ENCODE measurements around the gene AKAP17A. TPM values are rescaled to one million over a fixed set of nuclear protein-coding genes. Genes with fewer than 3 reads are reported as not detected.
"Not testable (repeated sequence)": the region's sequence is repeated elsewhere in the genome, so short reads cannot be mapped to it uniquely, and the experiment has no call there.

Gene AKAP17A
- total RNA-seq, 1 experiment from 2014 or later: 68.1 TPM

DNA sequence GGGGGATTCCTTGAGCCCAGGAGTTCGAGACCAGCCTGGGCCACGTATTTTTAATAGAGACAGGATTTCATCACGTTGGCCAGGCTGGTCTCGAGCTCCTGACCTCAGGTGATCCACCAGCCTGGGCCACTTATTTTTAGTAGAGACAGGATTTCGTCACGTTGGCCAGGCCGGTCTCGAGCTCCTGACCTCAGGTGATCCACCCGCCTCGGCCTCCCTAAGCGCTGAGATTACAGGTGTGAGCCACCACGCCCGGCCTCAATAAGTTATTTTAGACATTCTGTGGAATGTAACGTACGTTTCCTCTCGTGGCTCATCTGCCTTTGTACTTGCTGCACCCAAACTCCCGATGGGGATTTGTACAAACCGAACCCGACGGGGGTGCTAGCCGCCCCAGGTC, 32.3 kb downstream of the AKAP17A start:
- Mint-ChIP-seq H3K9me3 (no peaks in the 10 kb centered on the region), H3K4me3 (no peak overlapping the region), H3K27me3 (ENCODE audit: low read depth) (no peaks in the 10 kb centered on the region), H3K36me3 (no peaks in the 10 kb centered on the region), H3K27ac (peak overlapping the region; percentile 72; the same call in 1 of the 2 replicates), H3K4me1 (peaks cover 2% of the 10 kb centered on the region)
- ChIA-PET CTCF (no interaction called here), POLR2A (no interaction called here)
- TF ChIP-seq ERG (CRISPR knock-in tag; IDR thresholded peaks at IDR 0.05) (no peak), AFF4 (CRISPR knock-in tag; IDR thresholded peaks at IDR 0.05; ENCODE audit: borderline replicate concordance) (no peak), ZBTB43 (CRISPR knock-in tag; IDR thresholded peaks at IDR 0.05) (no peak)
- TF ChIP-seq, protein P1, sequence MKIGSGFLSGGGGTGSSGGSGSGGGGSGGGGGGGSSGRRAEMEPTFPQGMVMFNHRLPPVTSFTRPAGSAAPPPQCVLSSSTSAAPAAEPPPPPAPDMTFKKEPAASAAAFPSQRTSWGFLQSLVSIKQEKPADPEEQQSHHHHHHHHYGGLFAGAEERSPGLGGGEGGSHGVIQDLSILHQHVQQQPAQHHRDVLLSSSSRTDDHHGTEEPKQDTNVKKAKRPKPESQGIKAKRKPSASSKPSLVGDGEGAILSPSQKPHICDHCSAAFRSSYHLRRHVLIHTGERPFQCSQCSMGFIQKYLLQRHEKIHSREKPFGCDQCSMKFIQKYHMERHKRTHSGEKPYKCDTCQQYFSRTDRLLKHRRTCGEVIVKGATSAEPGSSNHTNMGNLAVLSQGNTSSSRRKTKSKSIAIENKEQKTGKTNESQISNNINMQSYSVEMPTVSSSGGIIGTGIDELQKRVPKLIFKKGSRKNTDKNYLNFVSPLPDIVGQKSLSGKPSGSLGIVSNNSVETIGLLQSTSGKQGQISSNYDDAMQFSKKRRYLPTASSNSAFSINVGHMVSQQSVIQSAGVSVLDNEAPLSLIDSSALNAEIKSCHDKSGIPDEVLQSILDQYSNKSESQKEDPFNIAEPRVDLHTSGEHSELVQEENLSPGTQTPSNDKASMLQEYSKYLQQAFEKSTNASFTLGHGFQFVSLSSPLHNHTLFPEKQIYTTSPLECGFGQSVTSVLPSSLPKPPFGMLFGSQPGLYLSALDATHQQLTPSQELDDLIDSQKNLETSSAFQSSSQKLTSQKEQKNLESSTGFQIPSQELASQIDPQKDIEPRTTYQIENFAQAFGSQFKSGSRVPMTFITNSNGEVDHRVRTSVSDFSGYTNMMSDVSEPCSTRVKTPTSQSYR (CRISPR knock-in tag; IDR thresholded peaks at IDR 0.05): no peak
- ATAC-seq: no peak
- DNase-seq (ENCODE audit: low spot score): no peak

- H3K36me3 Mint-ChIP-seq; H3K27me3 Mint-ChIP-seq (ENCODE audit: low read depth); DNase-seq (ENCODE audit: low spot score); CTCF ChIA-PET; H3K9me3 Mint-ChIP-seq; H3K4me3 Mint-ChIP-seq; POLR2A ChIA-PET; ATAC-seq; H3K4me1 Mint-ChIP-seq: not testable (repeated sequence)
- peak overlapping the region; percentile 72; the same call in 1 of the 2 replicates for H3K27ac Mint-ChIP-seq
Measured at GRCh38 chrX:1624158-1624860, 32.9 kb downstream of the AKAP17A start.

GRCh38 chrX:1624861-1625215, 33.4 kb downstream of the AKAP17A start:
- H3K9me3 Mint-ChIP-seq; H3K27me3 Mint-ChIP-seq (ENCODE audit: low read depth); POLR2A ChIA-PET; H3K4me1 Mint-ChIP-seq; CTCF ChIA-PET; H3K27ac Mint-ChIP-seq; H3K36me3 Mint-ChIP-seq; ATAC-seq; DNase-seq (ENCODE audit: low spot score); H3K4me3 Mint-ChIP-seq: not testable (repeated sequence)

GRCh38 chrX:1629244-1629643, 37.8 kb downstream of the AKAP17A start:
- Mint-ChIP-seq H3K27ac (no peak overlapping the region), H3K4me1 (peaks cover 7% of the 10 kb centered on the region), H3K27me3 (ENCODE audit: low read depth) (no peaks in the 10 kb centered on the region), H3K9me3 (no peaks in the 10 kb centered on the region), H3K36me3 (no peaks in the 10 kb centered on the region), H3K4me3 (no peak overlapping the region)
- ATAC-seq (no peak), DNase-seq (ENCODE audit: low spot score) (no peak)
- ChIA-PET CTCF (no interaction called here), POLR2A (no interaction called here)
- TF ChIP-seq MYBL2 (CRISPR knock-in tag; IDR thresholded peaks at IDR 0.05) (no peak), OVOL2 (CRISPR knock-in tag; IDR thresholded peaks at IDR 0.05; ENCODE audit: borderline replicate concordance) (no peak), CREB1 (CRISPR knock-in tag; IDR thresholded peaks at IDR 0.05) (no peak), FOXJ3 (CRISPR knock-in tag; IDR thresholded peaks at IDR 0.05; ENCODE audit: borderline replicate concordance) (no peak), ZNF423 (CRISPR knock-in tag; IDR thresholded peaks at IDR 0.05) (no peak), ZNF396 (CRISPR knock-in tag; IDR thresholded peaks at IDR 0.05; ENCODE audit: borderline replicate concordance) (no peak), RORB (CRISPR knock-in tag; IDR thresholded peaks at IDR 0.05) (no peak)
- TF ChIP-seq, protein P2, sequence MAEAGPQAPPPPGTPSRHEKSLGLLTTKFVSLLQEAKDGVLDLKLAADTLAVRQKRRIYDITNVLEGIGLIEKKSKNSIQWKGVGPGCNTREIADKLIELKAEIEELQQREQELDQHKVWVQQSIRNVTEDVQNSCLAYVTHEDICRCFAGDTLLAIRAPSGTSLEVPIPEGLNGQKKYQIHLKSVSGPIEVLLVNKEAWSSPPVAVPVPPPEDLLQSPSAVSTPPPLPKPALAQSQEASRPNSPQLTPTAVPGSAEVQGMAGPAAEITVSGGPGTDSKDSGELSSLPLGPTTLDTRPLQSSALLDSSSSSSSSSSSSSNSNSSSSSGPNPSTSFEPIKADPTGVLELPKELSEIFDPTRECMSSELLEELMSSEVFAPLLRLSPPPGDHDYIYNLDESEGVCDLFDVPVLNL (CRISPR knock-in tag; IDR thresholded peaks at IDR 0.05; ENCODE audit: borderline replicate concordance, low read depth): no peak
- TF ChIP-seq, protein P3, sequence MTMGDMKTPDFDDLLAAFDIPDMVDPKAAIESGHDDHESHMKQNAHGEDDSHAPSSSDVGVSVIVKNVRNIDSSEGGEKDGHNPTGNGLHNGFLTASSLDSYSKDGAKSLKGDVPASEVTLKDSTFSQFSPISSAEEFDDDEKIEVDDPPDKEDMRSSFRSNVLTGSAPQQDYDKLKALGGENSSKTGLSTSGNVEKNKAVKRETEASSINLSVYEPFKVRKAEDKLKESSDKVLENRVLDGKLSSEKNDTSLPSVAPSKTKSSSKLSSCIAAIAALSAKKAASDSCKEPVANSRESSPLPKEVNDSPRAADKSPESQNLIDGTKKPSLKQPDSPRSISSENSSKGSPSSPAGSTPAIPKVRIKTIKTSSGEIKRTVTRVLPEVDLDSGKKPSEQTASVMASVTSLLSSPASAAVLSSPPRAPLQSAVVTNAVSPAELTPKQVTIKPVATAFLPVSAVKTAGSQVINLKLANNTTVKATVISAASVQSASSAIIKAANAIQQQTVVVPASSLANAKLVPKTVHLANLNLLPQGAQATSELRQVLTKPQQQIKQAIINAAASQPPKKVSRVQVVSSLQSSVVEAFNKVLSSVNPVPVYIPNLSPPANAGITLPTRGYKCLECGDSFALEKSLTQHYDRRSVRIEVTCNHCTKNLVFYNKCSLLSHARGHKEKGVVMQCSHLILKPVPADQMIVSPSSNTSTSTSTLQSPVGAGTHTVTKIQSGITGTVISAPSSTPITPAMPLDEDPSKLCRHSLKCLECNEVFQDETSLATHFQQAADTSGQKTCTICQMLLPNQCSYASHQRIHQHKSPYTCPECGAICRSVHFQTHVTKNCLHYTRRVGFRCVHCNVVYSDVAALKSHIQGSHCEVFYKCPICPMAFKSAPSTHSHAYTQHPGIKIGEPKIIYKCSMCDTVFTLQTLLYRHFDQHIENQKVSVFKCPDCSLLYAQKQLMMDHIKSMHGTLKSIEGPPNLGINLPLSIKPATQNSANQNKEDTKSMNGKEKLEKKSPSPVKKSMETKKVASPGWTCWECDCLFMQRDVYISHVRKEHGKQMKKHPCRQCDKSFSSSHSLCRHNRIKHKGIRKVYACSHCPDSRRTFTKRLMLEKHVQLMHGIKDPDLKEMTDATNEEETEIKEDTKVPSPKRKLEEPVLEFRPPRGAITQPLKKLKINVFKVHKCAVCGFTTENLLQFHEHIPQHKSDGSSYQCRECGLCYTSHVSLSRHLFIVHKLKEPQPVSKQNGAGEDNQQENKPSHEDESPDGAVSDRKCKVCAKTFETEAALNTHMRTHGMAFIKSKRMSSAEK (CRISPR knock-in tag; IDR thresholded peaks at IDR 0.05; ENCODE audit: borderline replicate concordance): no peak
